IPS-15b (cell line): Measurements from ENCODE around the gene MACF1.

Source experiments
- H3K27me3 ChIP-seq: one replicate; pipeline ENCODE4 v1.6.1; 2013; ENCODE audit warnings: low read length; ENCODE audit not compliant: control insufficient read depth, insufficient read depth
- H3K36me3 ChIP-seq: one replicate; pipeline ENCODE4 v1.6.1; 2013; ENCODE audit warnings: low read length; ENCODE audit not compliant: control insufficient read depth, insufficient read depth
- H3K4me1 ChIP-seq: one replicate; pipeline ENCODE4 v1.6.1; 2013; ENCODE audit warnings: mild to moderate bottlenecking, low read length; ENCODE audit not compliant: control insufficient read depth, insufficient read depth
- H3K4me3 ChIP-seq: one replicate; pipeline ENCODE4 v1.5.1; 2013; ENCODE audit warnings: low read depth, low read length
- H3K9ac ChIP-seq: one replicate; pipeline ENCODE4 v1.6.1; 2013; ENCODE audit warnings: low read depth, mild to moderate bottlenecking, low read length
- H3K9me3 ChIP-seq: one replicate; pipeline ENCODE4 v1.6.1; 2013; ENCODE audit warnings: mild to moderate bottlenecking, low read length; ENCODE audit not compliant: control insufficient read depth, insufficient read depth

The MACF1 gene

DNA sequence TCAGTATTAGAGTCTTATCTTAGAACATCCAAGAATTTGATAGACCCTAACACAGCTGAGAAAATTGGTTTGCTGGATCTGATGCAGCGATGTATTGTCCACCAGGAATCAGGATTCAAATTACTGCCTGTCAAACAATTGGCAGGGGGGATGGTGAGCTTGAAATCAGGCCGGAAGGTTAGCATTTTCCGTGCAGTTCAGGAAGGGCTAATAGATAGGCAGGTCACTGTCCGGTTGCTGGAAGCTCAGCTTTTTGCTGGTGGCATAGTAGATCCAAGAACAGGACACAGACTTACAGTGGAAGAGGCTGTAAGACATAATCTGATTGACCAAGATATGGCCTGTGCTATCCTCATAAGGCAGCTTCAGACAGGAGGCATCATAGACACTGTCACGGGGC, 127.2 kb downstream of the MACF1 start:
- no peak overlapping the region for H3K9ac ChIP-seq
- no peak overlapping the region for H3K4me3 ChIP-seq
- peaks cover 12% of the 10 kb centered on the region for H3K36me3 ChIP-seq
- no peaks in the 10 kb centered on the region for H3K4me1 ChIP-seq
- no peaks in the 10 kb centered on the region for H3K27me3 ChIP-seq
- H3K9me3 ChIP-seq, result no peaks in the 10 kb centered on the region

DNA sequence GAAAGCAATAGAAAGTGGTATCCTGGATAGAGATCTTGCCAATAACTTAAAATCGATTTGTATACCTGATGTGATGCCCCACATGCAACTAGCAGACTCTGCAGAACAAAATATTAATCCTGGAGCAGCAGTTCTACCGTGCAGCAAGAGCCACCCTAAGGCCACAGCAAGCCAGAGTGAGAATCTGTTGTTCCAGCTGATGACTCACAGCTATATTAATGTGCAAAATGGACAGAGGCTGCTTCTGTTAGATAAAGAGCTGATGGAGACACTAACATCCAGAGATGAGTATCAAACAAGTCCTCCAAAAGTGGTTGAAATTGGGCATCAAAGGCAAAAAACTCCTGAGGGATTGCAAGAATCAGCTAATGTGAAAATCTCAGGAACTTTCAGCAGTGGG, 127.8 kb downstream of the MACF1 start:
- Histone ChIP-seq H3K36me3 (peaks cover 15% of the 10 kb centered on the region), H3K4me3 (no peak overlapping the region), H3K27me3 (no peaks in the 10 kb centered on the region), H3K9ac (no peak overlapping the region), H3K9me3 (no peaks in the 10 kb centered on the region), H3K4me1 (no peaks in the 10 kb centered on the region)

DNA sequence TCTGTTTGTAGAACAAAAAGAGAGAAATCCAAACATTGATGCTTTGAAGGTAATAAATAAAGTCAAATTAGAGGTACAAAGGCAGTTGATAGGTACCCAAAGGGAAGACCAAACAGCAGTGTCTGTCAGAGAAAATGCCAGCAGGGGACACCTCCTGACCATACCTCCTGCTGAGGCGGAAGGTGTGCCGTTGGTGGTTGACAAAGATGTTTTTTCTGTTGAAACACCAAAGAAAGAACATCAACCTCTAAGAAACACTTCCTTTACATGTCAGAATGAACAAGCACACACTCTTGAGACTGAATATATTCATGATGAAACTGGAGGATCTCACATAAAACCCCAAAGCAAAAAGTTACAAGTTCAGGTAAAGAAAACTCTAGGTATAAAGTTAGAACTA, 128.3 kb downstream of the MACF1 start:
- Histone ChIP-seq H3K4me1 (no peaks in the 10 kb centered on the region), H3K4me3 (no peak overlapping the region), H3K9ac (no peak overlapping the region), H3K27me3 (no peaks in the 10 kb centered on the region), H3K36me3 (peaks cover 14% of the 10 kb centered on the region), H3K9me3 (no peaks in the 10 kb centered on the region)

DNA sequence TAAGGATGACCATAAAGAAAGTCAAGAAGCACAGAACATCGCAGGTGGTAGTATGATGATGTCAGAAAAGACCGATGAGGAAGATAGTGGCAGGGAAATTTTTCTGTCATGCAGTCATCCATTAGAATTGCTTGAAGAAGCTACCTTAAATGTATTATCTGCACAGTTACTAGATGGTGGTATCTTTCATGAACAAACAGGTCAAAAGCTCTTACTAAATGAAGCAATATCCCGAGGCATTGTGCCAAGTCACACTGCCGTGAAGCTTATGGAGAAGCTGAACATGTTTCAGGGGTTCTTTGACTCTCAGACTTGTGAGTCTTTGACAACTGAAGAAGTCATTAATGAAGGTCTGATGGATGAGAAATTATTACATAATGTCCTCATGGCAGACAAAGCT, 128.8 kb downstream of the MACF1 start:
- Histone ChIP-seq H3K4me1 (no peaks in the 10 kb centered on the region), H3K27me3 (no peaks in the 10 kb centered on the region), H3K4me3 (no peak overlapping the region), H3K9me3 (no peaks in the 10 kb centered on the region), H3K36me3 (peaks cover 14% of the 10 kb centered on the region), H3K9ac (no peak overlapping the region)

DNA sequence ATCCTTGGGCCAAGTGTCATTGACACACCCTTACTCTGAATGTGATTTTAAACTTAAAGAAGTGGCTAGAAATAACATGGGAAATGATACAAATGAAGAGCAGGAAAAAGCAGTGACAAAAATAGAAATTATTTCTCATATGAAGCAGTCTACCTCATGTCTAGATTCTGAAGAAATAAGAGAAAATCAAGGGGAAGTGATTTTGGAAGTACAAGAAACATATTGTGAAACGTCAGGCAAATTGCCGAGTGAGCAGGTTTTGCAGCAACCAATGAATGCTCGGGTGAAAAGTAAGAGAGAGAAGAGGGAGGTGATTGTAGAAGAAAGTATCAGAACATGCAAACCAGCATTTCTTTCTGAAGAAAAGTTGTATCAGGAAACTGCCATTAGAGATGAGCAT, 130.7 kb downstream of the MACF1 start:
- Histone ChIP-seq H3K36me3 (peaks cover 24% of the 10 kb centered on the region), H3K27me3 (no peaks in the 10 kb centered on the region), H3K4me1 (no peaks in the 10 kb centered on the region), H3K9ac (no peak overlapping the region), H3K9me3 (no peaks in the 10 kb centered on the region), H3K4me3 (no peak overlapping the region)

DNA sequence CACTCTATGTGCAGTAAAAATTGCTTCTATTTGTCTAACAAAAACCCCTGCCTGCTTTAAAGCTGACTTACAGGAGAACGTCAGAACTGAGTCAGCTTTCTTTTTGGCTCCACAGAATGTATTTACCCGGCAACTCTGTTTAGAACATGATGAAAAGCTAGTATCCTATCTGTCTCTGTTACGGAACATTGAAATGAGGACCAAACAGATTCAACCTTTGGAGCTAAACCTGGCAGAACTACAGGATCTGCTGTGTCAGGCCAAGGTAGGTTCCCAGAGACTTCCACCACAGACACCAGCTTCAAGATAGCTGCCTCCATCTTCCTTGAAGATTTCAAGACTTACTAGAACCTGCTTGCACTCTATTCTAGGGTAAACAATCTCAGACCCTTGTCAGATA, 132.6 kb downstream of the MACF1 start:
- H3K27me3 ChIP-seq, result no peaks in the 10 kb centered on the region
- H3K4me3 ChIP-seq, result no peak overlapping the region
- peaks cover 20% of the 10 kb centered on the region for H3K36me3 ChIP-seq
- H3K4me1 ChIP-seq, result no peaks in the 10 kb centered on the region
- no peak overlapping the region for H3K9ac ChIP-seq
- H3K9me3 ChIP-seq, result no peaks in the 10 kb centered on the region

DNA sequence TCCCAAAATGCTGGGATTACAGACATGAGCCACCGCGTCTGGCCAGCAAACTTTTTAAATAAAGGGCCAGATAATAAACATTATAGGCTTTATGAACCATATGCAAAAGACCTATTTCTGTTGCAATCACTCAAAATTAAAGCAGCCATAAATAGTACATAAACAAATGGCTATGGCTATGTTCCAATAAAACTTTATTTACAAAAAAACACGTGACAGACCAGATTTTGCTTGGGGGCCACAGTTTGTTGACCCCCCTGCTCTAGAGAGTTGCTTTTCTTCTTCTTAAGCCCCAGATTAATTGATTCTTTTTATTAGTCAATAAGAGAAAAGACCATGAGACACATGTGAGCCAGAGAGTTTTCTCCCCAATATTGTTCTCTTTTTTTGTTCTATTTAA, 138.3 kb downstream of the MACF1 start:
- H3K4me3 ChIP-seq, result no peak overlapping the region
- H3K9me3 ChIP-seq, result no peaks in the 10 kb centered on the region
- H3K36me3 ChIP-seq, result peaks cover 31% of the 10 kb centered on the region
- H3K4me1 ChIP-seq, result peaks cover 2% of the 10 kb centered on the region
- no peak overlapping the region for H3K9ac ChIP-seq
- no peaks in the 10 kb centered on the region for H3K27me3 ChIP-seq

DNA sequence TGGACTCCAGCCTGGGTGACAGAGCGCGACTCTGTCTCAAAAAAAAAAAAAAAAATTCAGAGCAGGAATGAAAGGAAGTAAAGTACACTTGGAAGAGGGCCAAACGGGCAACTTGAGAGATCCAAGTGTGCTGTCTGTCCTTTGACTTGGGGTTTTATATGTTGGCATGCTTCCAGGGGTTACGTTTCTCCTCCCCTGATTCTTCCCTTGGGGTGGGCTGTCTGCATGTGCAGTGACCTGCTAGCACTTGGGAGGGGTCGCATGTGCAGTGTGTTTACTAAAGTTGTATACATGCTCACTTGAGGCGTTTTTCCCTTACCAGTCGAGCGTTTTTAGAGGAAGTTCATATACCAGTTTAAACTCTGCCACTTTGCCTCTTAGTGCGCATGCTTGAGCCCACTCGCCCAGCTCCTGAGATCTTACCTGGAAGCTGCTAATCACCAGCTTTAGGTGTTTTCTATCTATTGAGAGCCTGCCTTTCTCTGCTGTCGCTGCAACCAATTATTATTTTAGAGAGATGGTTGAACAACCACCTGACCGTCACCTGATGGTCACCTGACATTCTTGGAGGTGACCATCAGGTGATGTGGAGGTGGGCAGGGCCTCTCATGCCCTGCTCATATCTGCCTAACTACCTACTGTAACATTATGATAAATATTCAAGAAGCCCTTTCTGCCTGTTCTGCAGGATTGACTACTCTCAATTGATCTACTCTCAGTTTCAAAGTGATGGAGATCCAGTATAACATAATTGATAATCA, 140.1 kb downstream of the MACF1 start:
- no peaks in the 10 kb centered on the region for H3K9me3 ChIP-seq
- no peaks in the 10 kb centered on the region for H3K27me3 ChIP-seq
- H3K9ac ChIP-seq, result no peak overlapping the region
- peaks cover 39% of the 10 kb centered on the region for H3K36me3 ChIP-seq
- H3K4me1 ChIP-seq, result peaks cover 2% of the 10 kb centered on the region
- H3K4me3 ChIP-seq, result no peak overlapping the region

DNA sequence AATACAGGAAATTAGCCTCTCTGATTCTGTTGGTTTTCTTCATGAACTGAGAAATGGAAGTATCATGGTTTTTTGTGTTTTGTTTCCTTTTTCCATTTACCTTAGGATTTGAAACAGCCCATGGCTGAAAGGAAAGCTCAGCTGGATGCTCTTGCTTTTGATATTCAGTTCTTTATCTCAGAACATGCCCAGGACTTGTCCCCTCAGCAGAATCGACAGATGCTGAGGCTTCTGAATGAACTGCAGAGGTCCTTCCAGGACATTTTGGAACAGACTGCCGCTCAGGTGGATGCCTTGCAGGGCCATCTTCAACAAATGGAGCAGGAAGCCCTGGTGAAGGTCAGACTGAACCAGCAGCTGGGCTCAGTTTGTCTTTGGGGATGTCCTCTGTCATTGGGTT, 142.4 kb downstream of the MACF1 start:
- Histone ChIP-seq H3K4me1 (peaks cover 2% of the 10 kb centered on the region), H3K9ac (no peak overlapping the region), H3K27me3 (no peaks in the 10 kb centered on the region), H3K9me3 (no peaks in the 10 kb centered on the region), H3K4me3 (no peak overlapping the region), H3K36me3 (peaks cover 45% of the 10 kb centered on the region)

DNA sequence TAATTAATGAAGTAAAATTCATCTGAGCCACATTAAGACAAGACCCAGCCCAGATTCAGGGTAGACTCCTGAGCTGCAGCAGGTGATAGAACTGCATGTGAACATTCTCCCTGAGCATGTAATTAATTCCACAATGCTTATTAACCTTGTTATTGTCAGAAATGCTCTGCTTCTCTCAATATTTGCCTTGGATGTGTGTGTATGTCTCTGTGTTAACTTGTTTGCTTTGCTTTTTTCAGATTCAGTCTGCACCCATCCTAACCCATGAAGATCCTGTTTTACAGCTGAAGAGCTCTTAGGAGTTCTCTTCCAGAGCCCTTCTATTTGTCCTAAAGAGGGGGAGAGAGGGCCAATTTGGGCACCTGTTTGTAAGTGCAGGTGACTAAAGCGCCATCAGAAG, 143.8 kb downstream of the MACF1 start:
- H3K27me3 ChIP-seq, result no peaks in the 10 kb centered on the region
- no peak overlapping the region for H3K4me3 ChIP-seq
- no peak overlapping the region for H3K9ac ChIP-seq
- peaks cover 2% of the 10 kb centered on the region for H3K4me1 ChIP-seq
- H3K9me3 ChIP-seq, result no peaks in the 10 kb centered on the region
- H3K36me3 ChIP-seq, result peaks cover 46% of the 10 kb centered on the region

DNA sequence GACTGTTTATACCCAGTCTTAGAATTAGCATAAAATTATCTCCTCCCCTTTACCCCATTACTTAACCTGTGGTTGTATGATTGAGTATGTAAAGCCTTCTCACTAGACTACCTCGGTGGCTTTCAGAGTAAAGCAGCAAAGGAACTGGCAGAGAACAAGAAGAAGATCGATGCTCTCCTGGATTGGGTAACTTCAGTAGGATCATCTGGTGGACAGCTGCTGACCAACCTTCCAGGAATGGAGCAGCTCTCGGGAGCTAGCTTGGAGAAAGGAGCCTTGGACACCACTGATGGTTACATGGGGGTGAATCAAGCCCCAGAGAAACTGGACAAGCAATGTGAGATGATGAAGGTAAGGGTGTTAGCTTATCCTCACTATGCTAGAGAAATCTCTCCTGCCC, 148.4 kb downstream of the MACF1 start:
- no peak overlapping the region for H3K4me3 ChIP-seq
- H3K36me3 ChIP-seq, result peaks cover 49% of the 10 kb centered on the region
- H3K9me3 ChIP-seq, result no peaks in the 10 kb centered on the region
- no peaks in the 10 kb centered on the region for H3K4me1 ChIP-seq
- H3K27me3 ChIP-seq, result no peaks in the 10 kb centered on the region
- no peak overlapping the region for H3K9ac ChIP-seq

DNA sequence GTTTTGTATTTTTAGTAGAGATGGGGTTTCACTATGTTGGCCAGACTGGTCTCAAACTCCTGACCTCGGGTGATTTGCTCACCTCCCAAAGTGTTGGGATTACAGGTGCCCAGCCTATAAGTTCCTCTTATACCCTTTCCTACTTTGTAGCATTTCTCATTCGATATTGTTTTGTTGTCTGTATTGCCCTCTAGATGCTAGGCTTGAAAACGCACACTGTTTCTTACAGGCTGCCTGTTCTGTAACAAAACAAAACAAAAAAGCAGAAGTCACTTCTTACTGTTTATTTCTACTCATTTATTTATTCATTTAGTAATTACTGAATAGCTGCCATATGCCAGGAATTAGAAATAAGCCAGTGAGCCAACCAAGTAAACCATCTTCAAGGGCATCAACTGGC, 150.1 kb downstream of the MACF1 start:
- Histone ChIP-seq H3K36me3 (peaks cover 54% of the 10 kb centered on the region), H3K4me3 (no peak overlapping the region), H3K27me3 (no peaks in the 10 kb centered on the region), H3K9me3 (no peaks in the 10 kb centered on the region), H3K4me1 (no peaks in the 10 kb centered on the region), H3K9ac (no peak overlapping the region)
